ENCODE measurements around the gene CIRBP.

The CIRBP gene

GRCh38 chr19:1230783-1231489, 38.2 kb upstream of the CIRBP start:
- in situ Hi-C loops (cut with MboI; ENCODE audit: low sequenced_read_pairs): no loop called here

DNA sequence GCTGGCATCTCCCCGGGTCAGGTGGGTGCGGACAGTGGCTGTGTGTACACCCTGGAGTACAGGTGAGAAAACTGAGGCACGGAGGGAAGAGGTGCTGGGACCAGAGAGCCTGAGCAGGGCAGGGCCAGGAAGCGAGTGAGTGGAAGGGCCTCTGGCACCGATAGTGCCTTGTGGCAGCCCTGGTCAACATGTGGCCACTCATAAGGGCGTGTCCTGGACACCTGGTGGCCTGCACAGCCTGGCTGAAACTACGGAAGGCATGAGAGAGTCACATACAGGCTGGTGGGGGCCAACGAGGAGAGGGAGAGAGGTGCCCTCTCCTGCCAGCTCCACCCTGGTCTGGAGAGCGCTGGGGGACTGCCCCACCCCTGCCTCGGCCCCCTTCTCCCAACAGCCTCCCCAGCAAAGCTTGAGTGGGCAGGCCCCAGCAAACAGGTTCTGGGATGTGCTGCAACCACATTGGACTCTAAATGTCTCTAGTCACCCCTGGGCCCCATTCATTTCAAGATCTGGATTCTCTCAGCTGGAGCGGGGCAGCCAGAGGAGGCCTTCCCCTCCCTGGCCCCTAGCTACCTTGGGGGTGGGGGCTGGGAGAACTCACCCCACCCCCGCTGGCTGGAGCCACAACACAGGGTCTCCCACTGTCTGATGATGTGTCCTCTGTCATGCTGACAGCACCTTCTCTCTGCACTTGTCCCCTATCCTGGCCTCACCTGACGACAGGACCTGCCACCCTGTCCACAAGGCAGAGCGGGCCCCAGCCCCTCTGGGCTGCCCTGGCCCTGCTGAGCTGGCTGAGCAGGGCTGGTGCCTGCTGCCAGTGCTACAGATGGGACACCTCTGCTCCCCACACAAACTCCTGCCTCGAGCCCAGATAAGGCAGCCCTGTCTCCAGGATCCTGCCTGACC, 37.1 kb upstream of the CIRBP start:
- in situ Hi-C loops (cut with MboI; ENCODE audit: low sequenced_read_pairs): no loop called here

- in situ Hi-C loops (cut with MboI; ENCODE audit: low sequenced_read_pairs): no loop called here
Observed at GRCh38 chr19:1232652-1233072, 36.5 kb upstream of the CIRBP start.

DNA sequence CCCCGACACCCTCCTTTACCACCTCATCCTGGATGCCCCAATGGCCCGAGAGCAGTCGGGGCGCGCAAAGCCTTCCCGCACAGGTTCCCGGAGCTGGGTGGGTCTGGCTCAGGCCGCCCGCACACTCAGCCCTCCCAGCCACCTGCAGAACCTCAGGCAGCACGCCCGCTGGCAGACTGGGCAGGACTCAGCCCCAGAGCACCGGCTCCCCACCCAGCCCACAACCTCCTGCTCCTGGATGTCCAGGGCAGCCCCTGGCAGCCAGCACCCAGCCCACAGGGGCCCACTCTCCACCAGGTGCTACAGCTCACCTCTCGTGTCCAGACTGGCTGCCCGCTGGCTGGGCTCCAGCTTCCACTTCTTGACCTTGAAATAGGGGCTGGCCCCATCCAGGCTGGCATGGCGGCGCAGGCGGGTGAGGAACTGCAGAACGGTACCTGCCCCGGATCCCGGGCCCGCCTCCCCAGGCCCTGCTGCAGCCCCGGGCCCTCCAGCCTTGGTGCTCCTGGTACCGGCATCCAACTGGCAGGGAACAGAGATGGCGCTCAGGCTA, 35.9 kb upstream of the CIRBP start:
- in situ Hi-C loops (cut with MboI; ENCODE audit: low sequenced_read_pairs): no loop called here

GRCh38 chr19:1234051-1234954, 34.8 kb upstream of the CIRBP start:
- in situ Hi-C loops (cut with MboI; ENCODE audit: low sequenced_read_pairs): no loop called here

DNA sequence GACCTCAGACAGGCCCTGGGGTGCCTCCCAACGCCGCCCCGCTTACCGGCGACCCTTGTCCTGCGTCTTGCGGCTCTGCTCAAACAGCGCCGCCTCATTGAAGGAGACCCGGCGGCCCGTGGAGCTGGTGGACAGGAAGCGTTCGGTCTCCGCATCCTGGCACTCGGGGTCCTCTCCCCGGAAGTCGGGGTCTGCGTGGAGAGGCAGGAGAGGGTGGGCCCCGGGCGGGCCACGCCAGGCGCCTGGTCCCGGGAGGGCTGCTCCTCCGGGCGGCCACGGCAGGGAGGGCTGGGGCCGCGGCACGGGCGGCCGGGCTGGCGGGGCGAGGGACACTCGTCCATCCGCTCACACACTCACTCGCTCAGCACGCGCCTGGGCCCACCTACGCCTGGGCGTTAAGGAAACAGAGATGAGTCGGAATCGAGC, 34.2 kb upstream of the CIRBP start:
- in situ Hi-C loops (cut with MboI; ENCODE audit: low sequenced_read_pairs): no loop called here

GRCh38 chr19:1235625-1236538, 33.2 kb upstream of the CIRBP start:
- in situ Hi-C loops (cut with MboI; ENCODE audit: low sequenced_read_pairs): no loop called here

- in situ Hi-C loops (cut with MboI; ENCODE audit: low sequenced_read_pairs): no loop called here
Observed at GRCh38 chr19:1236576-1236975, 32.6 kb upstream of the CIRBP start.

- in situ Hi-C loops (cut with MboI; ENCODE audit: low sequenced_read_pairs): no loop called here
Observed at GRCh38 chr19:1237027-1237659, 32.0 kb upstream of the CIRBP start.

DNA sequence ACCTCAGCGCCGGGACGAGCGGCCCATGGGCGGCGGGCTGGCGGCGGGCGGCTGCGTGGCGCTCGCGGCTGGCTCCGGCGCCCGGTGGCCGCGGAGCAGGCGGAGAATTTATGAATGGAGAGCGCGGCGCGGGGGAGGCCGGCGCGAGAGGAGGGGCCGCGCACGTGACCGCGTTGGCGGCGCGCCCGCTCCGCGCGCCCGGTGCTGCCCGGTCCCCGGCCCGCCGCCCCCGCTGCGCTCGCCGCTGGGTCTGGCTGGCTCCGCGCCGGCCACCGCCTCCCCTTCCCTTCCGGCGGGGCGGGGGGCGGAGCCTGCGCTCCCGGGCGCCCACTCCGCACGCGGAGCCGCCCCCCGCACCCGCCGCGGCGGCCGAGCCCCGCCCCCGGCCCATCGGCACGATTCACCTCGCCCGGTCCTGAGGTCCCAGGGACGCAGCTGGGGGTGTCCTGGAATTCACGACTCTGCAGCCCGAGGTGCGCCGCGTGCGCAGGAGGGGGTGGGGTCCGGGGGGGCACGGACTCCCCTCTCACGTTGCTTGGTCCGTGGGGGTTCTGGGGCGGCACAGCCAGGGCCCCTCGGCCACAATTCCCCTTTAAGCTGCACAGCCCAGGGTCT, 31.3 kb upstream of the CIRBP start, which contains the start of gene CBARP:
CBARP (minus strand) TSS at position 252 of the 615 bp plus-strand sequence. CDS start 1,905 bp downstream, outside the sequence.
- in situ Hi-C loops (cut with MboI; ENCODE audit: low sequenced_read_pairs): no loop called here

DNA sequence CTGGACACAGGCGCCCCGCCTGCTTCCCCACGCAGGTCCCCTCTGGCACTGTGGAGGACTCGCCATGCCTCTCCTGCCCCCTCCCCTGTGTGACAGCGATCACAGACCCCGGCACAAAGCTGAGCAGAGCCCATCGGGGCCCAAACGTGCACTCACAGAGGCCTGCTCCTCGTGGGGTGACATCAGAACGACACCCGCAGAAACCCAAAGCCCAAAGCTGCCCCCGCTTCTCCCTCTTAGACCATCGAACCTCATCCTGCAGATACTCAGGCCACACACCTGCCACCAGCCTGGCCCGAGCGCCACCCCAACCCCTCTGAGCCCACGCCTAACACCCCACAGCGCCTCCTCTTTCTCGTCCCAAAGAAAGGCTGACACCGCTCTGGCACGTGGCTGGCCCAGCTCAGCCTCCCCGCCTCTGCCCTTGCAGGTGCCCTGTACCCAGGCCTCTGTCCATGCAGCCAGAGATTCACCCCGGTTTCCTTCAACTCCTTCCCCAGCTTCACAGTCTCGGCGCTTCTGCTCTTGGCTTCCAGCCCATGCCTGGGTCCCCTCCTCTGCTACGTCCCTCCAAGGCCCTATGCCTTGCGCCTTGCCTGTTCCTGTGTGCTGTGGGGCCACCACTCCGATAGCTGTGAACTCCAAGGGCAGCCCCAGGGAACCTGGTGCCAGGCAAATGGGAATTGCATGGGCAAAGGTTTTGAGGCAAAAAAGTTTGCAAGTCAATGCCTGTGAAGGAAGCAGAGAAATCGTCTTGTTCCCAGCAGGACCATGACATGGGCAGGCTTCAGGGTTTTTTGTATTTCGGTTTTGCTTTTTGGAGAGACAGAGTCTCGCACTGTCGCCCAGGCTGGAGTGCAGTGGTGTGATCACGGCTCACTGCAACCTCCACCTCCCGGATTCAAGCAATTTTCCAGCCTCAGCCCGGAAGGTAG, 30.5 kb upstream of the CIRBP start:
- in situ Hi-C loops (cut with MboI; ENCODE audit: low sequenced_read_pairs): no loop called here

GRCh38 chr19:1239420-1239795, 29.7 kb upstream of the CIRBP start:
- in situ Hi-C loops (cut with MboI; ENCODE audit: low sequenced_read_pairs): no loop called here

DNA sequence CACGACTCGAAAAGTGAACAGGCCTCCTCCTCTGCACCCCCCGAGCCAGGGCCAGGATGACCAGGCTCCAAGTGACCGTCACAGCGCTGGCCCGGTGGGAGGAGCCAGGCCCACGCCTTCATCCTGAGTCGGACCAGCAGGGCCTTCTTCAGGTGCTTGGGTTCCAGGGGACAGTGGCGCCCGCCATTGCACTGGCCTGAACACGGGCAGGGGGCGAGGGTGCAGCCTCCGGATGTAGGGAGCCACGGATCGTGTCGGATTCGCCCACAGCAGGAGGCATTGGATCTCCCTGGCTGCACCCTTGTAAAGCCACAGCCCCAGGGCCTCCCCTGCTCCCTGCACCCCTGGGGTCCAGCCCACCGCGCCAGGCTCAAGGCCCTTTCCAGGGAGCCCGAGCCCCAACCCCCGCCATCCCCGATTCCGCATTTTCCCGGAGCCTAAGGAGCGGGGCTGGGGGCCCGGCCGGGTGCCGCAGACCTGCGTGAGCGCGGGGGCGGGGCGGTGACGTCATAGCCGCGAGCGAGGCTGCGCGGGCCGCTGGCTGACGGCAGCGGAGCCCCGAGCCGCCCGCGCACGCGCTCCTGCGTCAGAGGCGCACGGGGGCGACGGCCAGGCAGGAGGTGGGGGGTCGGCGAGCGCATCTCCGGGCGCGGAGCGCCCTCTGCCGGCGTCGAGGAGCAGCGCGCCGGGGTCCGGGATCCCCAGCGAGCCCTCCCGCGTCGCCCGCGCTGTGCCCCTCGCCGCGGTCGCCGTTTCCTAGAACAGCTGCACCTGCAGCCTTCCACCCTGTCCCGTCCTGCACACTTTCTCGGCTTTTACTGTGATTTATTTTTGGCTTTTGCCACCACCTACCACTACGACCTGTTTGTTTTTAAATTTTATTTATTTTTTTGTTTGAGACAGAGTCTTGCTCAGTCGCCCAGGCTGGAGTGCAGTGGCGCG, 29.1 kb upstream of the CIRBP start:
- in situ Hi-C loops (cut with MboI; ENCODE audit: low sequenced_read_pairs): no loop called here

DNA sequence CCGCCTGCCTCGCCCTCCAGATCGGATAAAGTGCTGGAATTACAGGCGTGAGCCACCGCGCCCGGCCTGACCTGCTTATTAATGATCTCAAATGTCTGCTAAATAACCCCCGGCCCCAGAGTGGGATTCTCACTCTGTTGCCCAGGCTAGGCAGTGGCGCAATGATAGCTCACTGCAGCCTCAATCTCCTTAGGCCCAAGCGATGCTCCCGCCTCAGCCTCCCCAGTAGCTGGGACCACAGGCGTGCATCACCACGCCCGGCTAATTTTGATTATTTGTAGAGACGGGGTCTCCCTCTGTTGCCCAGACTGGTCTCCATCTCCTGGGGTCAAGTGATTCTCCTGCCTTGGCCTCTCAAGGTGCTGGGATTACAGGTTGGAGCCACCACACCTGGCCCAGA, 28.2 kb upstream of the CIRBP start:
- in situ Hi-C loops (cut with MboI; ENCODE audit: low sequenced_read_pairs): no loop called here

DNA sequence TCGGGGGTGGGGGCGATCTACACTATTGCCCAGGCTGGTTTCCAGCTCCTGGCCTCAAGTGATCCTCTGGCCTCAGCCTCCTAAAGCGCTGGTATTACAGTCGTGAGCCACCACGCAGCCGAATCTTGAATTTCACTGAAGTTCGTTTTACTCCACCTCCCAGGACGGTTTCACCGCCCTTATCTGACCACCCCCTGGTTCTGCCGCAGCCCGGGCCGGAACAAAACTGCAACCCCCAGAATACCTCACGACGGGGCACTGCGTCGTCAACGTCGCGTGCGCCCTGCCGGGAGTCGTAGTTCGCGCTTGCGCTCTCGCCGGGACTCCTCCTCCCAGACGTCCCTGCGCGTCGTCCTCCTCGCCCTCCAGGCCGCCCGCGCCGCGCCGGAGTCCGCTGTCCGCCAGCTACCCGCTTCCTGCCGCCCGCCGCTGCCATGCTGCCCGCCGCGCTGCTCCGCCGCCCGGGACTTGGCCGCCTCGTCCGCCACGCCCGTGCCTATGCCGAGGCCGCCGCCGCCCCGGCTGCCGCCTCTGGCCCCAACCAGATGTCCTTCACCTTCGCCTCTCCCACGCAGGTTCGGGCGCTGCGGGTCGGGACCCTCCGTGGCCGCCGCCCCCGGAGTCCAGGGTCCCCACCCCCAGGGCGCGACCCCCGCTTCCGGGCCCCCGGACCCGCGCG, 27.6 kb upstream of the CIRBP start, which contains the start of gene ATP5F1D:
ATP5F1D (plus strand) TSS at position 335 of the 679 bp plus-strand sequence; CDS start at position 435, 100 bp downstream.
- in situ Hi-C loops (cut with MboI; ENCODE audit: low sequenced_read_pairs): no loop called here
